Vagina (tissue), 2 donors: ENCODE data around the gene ID3. TPM values are rescaled to one million over a fixed set of nuclear protein-coding genes. Genes with fewer than 3 reads are reported as not detected.

Experiments
- DNase-seq, 2 donors: peaks; one replicate each; pipeline ENCODE4 v3.0.0-alpha.2; 2017; ENCODE audit errors: extremely low spot score in 2 of 2
- H3K27ac ChIP-seq: fragments of 200-600 bp; sonication (generic); one replicate; pipeline ENCODE4 v1.5.1; 2019
- H3K27me3 ChIP-seq: fragments of 200-600 bp; sonication (generic); one replicate; pipeline ENCODE4 v1.5.1; 2019
- H3K36me3 ChIP-seq, 2 donors: fragments of 200-600 bp; sonication (generic); one replicate each; pipeline ENCODE4 v1.5.1; 2017 to 2019
- H3K4me1 ChIP-seq: fragments of 200-600 bp; sonication (generic); one replicate; pipeline ENCODE4 v1.5.1; 2019
- H3K4me3 ChIP-seq, 2 donors: fragments of 200-600 bp; sonication (generic); 1 replicate in 1 of 2; 2 replicates in 1 of 2; pipeline ENCODE4 v1.5.1; 2016 to 2019
- H3K9me3 ChIP-seq: fragments of 200-600 bp; sonication (generic); one replicate; pipeline ENCODE4 v1.5.1; 2019
- CTCF ChIP-seq, 3 experiments: fragments of 450-650 bp in 2 of 3; fragments of 200-600 bp in 1 of 3; sonication (generic) in 1 of 3; IDR thresholded peaks; one replicate each; pipeline ENCODE4 v1.5.1; 2017 to 2019; ENCODE audit warnings: antibody characterized with exemption in 3 of 3, mild to moderate bottlenecking in 2 of 3, moderate library complexity in 2 of 3
- POLR2A ChIP-seq, 2 donors: fragments of 450-650 bp; IDR thresholded peaks; one replicate each; pipeline ENCODE4 v1.6.1; 2017; ENCODE audit warnings: antibody characterized with exemption in 2 of 2, mild to moderate bottlenecking in 2 of 2, moderate library complexity in 2 of 2
- POLR2AphosphoS5 ChIP-seq, 2 donors: sonication (generic); formaldehyde crosslinking; IDR thresholded peaks; one replicate each; pipeline ENCODE4 v1.9.0; 2017; ENCODE audit warnings: antibody characterized with exemption in 2 of 2, mild to moderate bottlenecking in 2 of 2, low read depth in 1 of 2; ENCODE audit not compliant: insufficient read depth in 1 of 2
- intact Hi-C: fragments of 100-400 bp; cut with DNase I; formaldehyde crosslinking; loops from one replicate; pipeline ENCODE4 v1.15.1; 2023
- total RNA-seq: library from RNA; depleted of rRNA; stranded (reverse); fragments of >200 nt; gene quantifications from one replicate; pipeline ENCODE4 v1.2.3, GENCODE V29; 2016

ID3 gene
- total RNA-seq, 1 donor from 2014 or later = 358 TPM

GRCh38 chr1:23564529-23565122, 5.3 kb upstream of the ID3 start:
- no peak for TF ChIP-seq CTCF (IDR thresholded peaks at IDR 0.05)
- TF ChIP-seq POLR2A (IDR thresholded peaks at IDR 0.05) = no peak
- no peak for TF ChIP-seq POLR2AphosphoS5 (IDR thresholded peaks at IDR 0.05; ENCODE audit: insufficient read depth in 1 of 2, low read depth in 1 of 2)

GRCh38 chr1:23563755-23564374, 4.6 kb upstream of the ID3 start:
- Histone ChIP-seq H3K36me3 (no peaks in the 10 kb centered on the region), H3K27me3 (no peaks in the 10 kb centered on the region), H3K27ac (peak overlapping the region; percentile 86), H3K4me1 (peaks cover 42% of the 10 kb centered on the region), H3K9me3 (no peaks in the 10 kb centered on the region), H3K4me3 (no peak overlapping the region)
- intact Hi-C loops = no loop called here
- DNase-seq = no peak
- no peak for TF ChIP-seq POLR2A (IDR thresholded peaks at IDR 0.05)
- TF ChIP-seq CTCF (IDR thresholded peaks at IDR 0.05) = no peak
- TF ChIP-seq POLR2AphosphoS5 (IDR thresholded peaks at IDR 0.05; ENCODE audit: insufficient read depth in 1 of 2, low read depth in 1 of 2) = no peak

More at GRCh38 chr1:23564529-23565122, 5.3 kb upstream of the ID3 start:
- Histone ChIP-seq H3K4me3 (no peak overlapping the region), H3K9me3 (no peaks in the 10 kb centered on the region), H3K27ac (peak overlapping the region; percentile 86), H3K36me3 (no peaks in the 10 kb centered on the region), H3K27me3 (no peaks in the 10 kb centered on the region), H3K4me1 (peaks cover 46% of the 10 kb centered on the region)
- no peak for DNase-seq
- intact Hi-C loops = no loop called here

- no peak overlapping the region for H3K4me3 ChIP-seq
- no peak for DNase-seq
- no peaks in the 10 kb centered on the region for H3K9me3 ChIP-seq
- no peak for TF ChIP-seq POLR2AphosphoS5 (IDR thresholded peaks at IDR 0.05; ENCODE audit: insufficient read depth in 1 of 2, low read depth in 1 of 2)
- TF ChIP-seq POLR2A (IDR thresholded peaks at IDR 0.05) = no peak
- TF ChIP-seq CTCF (IDR thresholded peaks at IDR 0.05) = no peak
- peak overlapping the region; percentile 86 for H3K27ac ChIP-seq
- no peaks in the 10 kb centered on the region for H3K27me3 ChIP-seq
- H3K36me3 ChIP-seq = no peaks in the 10 kb centered on the region
- H3K4me1 ChIP-seq = peaks cover 44% of the 10 kb centered on the region
- intact Hi-C loops = no loop called here
Observed at GRCh38 chr1:23563003-23563402, 3.7 kb upstream of the ID3 start.

GRCh38 chr1:23562137-23562876, 3.0 kb upstream of the ID3 start:
- DNase-seq = peak in 1 of 2 donors; percentile 98
- Histone ChIP-seq H3K36me3 (no peaks in the 10 kb centered on the region), H3K4me3 (peak overlapping the region in 1 of 2 donors; percentile 10), H3K27ac (peak overlapping the region; percentile 86), H3K27me3 (no peaks in the 10 kb centered on the region), H3K4me1 (peaks cover 45% of the 10 kb centered on the region), H3K9me3 (no peaks in the 10 kb centered on the region)
- peak; percentile 94 to 95 for TF ChIP-seq POLR2AphosphoS5 (IDR thresholded peaks at IDR 0.05; ENCODE audit: insufficient read depth in 1 of 2, low read depth in 1 of 2)
- peak in 1 of 2 donors; percentile 58 for TF ChIP-seq POLR2A (IDR thresholded peaks at IDR 0.05)
- no peak for TF ChIP-seq CTCF (IDR thresholded peaks at IDR 0.05)
- intact Hi-C loops = no loop called here

GRCh38 chr1:23561813-23562100, 2.5 kb upstream of the ID3 start:
- peak overlapping the region in 1 of 2 donors; percentile 10 for H3K4me3 ChIP-seq
- H3K27me3 ChIP-seq = no peaks in the 10 kb centered on the region
- DNase-seq = no peak
- intact Hi-C loops = no loop called here
- H3K4me1 ChIP-seq = peaks cover 51% of the 10 kb centered on the region
- H3K27ac ChIP-seq = peak overlapping the region; percentile 86
- H3K36me3 ChIP-seq = no peaks in the 10 kb centered on the region
- TF ChIP-seq POLR2A (IDR thresholded peaks at IDR 0.05) (no peak), CTCF (IDR thresholded peaks at IDR 0.05) (no peak), POLR2AphosphoS5 (IDR thresholded peaks at IDR 0.05; ENCODE audit: insufficient read depth in 1 of 2, low read depth in 1 of 2) (no peak)
- H3K9me3 ChIP-seq = no peaks in the 10 kb centered on the region
